HEK293 (cell line): ENCODE results near the gene WDR88.

Experiments
- SALL2 ChIP-seq: fragments of 450-650 bp; formaldehyde crosslinking; IDR thresholded peaks from 2 replicates; pipeline ENCODE4 v1.5.0; 2017; ENCODE audit warnings: missing biosample characterization, mild to moderate bottlenecking, missing genetic modification characterization, borderline replicate concordance
- ZNF239 ChIP-seq: fragments of 450-650 bp; formaldehyde crosslinking; IDR thresholded peaks from 2 replicates; pipeline ENCODE4 v1.5.1; 2016; ENCODE audit warnings: missing biosample characterization, missing genetic modification characterization

- TF ChIP-seq SALL2 (tag by site-specific recombination) (no peak), ZNF239 (tag by site-specific recombination) (no peak)
Measured at GRCh38 chr19:33086955-33087354, 45.0 kb upstream of the WDR88 start.
